ENCODE data around the gene ARHGAP5.

ARHGAP5 gene

GRCh38 chr14:32044454-32044853 is 32.6 kb upstream of the ARHGAP5 start:
- TF ChIP-seq CTCF (IDR thresholded peaks at IDR 0.05; ENCODE audit: extremely low read depth, insufficient read depth, missing control alignments) = no peak
- DNase-seq (ENCODE audit: low spot score) = no peak

DNA sequence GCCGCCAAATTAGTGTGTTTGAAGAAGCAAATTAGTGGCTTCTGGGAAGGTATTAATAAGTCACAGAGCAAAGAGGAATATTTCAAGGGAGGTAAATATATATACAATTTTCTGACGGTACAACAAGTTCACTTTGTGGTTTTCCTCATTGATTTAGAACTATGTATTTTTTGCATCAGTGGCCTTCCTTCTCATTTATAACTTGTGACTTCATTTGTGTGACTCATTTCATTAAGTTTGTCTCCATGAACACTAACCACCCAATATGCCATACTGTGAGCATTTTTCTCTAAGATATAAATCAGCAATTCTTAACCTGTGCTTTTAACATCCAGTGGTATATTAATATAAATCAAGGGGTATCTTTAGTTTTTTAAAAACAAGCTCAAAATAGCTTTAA is 29.3 kb upstream of the ARHGAP5 start:
- no peak for DNase-seq (ENCODE audit: low spot score)
- TF ChIP-seq CTCF (IDR thresholded peaks at IDR 0.05; ENCODE audit: extremely low read depth, insufficient read depth, missing control alignments) = no peak
- in situ Hi-C loops (cut with MboI; ENCODE audit: low pct_unique_long_range_greater_than_20kb, low sequenced_read_pairs, unreplicated experiment) = no loop called here

More at GRCh38 chr14:32044454-32044853, 32.6 kb upstream of the ARHGAP5 start:
- in situ Hi-C loops (cut with MboI; ENCODE audit: low pct_unique_long_range_greater_than_20kb, low sequenced_read_pairs, unreplicated experiment) = no loop called here

DNA sequence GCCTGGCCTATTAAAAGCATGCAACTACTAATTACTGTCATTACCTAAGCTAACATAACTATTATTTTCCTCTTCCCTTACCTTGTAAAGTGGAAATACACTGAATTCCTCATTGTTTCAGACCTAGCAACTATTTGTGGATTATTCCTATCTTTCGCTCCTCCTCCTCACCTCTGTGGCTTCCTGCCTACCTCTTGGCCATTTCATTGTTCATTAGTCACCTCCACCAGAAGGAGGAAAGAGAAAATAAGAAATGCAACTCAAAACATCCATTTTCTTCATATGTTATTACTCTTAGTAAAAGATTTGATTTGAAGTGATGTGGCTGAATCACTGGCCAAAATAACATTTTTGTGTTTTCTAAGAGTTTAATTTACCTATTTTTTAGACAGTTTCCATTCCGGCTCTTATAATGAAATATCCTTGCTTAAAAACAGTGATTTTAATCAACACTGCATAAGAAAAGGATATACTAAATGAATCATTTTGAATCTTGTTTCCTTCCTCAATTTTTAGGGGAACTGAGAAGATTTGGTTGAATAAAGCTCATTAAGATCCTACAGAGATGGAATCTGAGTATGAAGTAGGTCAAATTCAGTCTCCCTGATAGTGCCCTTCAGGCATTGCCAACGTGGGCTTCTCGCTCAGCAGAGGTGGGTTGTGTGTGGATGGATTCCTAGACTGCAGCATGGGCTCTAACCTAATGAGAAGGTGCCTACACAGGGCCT is 27.6 kb upstream of the ARHGAP5 start:
- in situ Hi-C loops (cut with MboI; ENCODE audit: low pct_unique_long_range_greater_than_20kb, low sequenced_read_pairs, unreplicated experiment) = no loop called here
- no peak for TF ChIP-seq CTCF (IDR thresholded peaks at IDR 0.05; ENCODE audit: extremely low read depth, insufficient read depth, missing control alignments)
- no peak for DNase-seq (ENCODE audit: low spot score)

DNA sequence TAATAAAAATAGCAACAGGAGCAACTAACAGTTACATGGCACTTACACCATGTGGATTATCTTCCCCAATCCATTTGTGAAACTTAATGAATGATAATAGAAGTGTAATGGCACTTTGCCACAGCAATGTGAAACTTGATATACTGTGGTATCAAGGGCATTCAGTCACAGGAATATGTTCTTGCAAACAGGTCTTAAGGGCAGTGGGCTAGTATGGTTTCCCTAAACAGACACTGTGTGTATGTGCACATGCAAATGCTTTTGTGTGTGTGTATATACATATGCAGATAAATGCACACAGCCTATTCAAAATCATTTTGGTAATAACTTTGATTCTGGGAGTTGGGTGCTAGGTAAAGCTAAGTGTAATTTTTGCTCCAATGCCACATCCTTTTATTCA is 26.2 kb upstream of the ARHGAP5 start:
- in situ Hi-C loops (cut with MboI; ENCODE audit: low pct_unique_long_range_greater_than_20kb, low sequenced_read_pairs, unreplicated experiment) = no loop called here
- no peak for TF ChIP-seq CTCF (IDR thresholded peaks at IDR 0.05; ENCODE audit: extremely low read depth, insufficient read depth, missing control alignments)
- DNase-seq (ENCODE audit: low spot score) = no peak

- in situ Hi-C loops (cut with MboI; ENCODE audit: low pct_unique_long_range_greater_than_20kb, low sequenced_read_pairs, unreplicated experiment) = no loop called here
- DNase-seq (ENCODE audit: low spot score) = no peak
- TF ChIP-seq CTCF (IDR thresholded peaks at IDR 0.05; ENCODE audit: extremely low read depth, insufficient read depth, missing control alignments) = no peak
These were observed 22.6 kb upstream of the ARHGAP5 start for GRCh38 chr14:32054536-32054935.

- DNase-seq (ENCODE audit: low spot score) = no peak
- no peak for TF ChIP-seq CTCF (IDR thresholded peaks at IDR 0.05; ENCODE audit: extremely low read depth, insufficient read depth, missing control alignments)
- in situ Hi-C loops (cut with MboI; ENCODE audit: low pct_unique_long_range_greater_than_20kb, low sequenced_read_pairs, unreplicated experiment) = no loop called here
These were observed 21.9 kb upstream of the ARHGAP5 start for GRCh38 chr14:32055175-32055574.
